NCI-H1694 treated with DMSO at 0.1 percent for 48 hours (cell line): Measurements from ENCODE around the gene ATP10B.

ENCODE experiments used
- DNase-seq: peaks from one replicate; lab custom pipeline; 2025; lab: John Stamatoyannopoulos, UW

Gene ATP10B

DNA sequence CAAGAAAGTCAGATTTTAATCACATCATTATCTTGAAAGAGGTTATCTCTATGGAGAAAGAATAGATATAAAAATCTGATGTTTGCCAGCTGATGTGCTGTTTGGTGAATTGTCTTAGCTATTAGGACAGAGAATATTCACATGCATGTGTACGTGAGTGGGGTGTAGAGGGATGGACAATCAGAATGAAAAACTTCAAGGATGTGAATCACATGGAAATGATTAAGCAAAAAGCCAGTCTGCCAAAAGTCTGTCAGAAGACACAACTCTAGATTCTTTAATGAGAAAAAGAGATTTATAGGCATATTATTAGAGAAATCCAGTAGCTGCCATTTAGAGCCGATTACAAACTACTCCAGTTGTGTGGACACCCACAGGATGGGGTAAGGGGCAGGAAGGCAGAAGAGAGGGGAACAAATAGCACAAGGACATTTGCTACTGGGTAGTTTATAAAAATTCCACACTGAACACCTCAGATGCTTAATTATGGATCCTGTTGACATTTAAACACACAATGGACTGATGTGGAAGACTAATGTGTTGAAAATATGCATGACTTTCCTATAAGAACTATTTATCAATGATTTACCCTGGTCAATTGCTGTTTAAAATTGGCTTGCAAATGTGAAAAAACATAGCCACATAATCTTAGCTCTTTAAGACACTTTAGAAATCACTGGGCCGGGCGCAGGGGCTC lies 302.9 kb downstream of the ATP10B start:
- no peak for DNase-seq

DNA sequence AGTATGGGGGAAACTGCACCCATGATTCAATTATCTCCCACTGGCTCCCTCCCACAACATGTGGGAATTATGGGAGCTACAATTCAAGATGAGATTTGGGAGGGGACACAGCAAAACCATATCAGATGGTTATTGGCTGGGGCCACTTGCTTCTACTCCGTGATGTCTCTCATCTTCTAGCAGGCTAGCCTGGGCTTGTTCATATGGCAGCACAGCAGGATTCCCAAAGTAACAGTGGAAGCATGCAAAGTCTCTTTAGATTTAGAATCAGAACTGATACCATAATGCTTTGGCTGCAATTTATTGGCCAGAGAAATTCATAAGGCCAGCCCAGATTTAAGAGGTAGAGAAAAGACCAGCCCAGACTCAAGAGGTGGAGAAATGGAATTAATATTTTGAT lies 304.1 kb downstream of the ATP10B start:
- DNase-seq = no peak

GRCh38 chr5:160547061-160547460 lies 304.9 kb downstream of the ATP10B start:
- DNase-seq = no peak

DNA sequence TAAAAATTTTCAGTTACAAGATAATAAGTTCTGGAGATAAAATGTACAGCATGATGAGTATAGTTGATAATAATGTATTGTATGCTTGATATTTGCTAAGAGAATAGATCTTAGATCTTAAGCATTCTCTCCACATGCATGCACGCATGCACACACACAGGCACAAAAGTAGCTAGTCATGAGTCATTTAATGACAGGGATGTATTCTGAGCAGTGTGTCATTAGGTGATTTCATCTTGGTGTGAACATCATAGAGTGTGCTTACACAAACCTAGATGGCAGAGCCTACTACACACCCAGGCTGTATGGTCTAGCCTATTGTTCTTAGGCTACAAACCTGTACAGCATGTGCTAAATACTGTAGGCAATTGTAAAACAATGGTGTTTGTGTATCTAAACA lies 306.2 kb downstream of the ATP10B start:
- DNase-seq = no peak

DNA sequence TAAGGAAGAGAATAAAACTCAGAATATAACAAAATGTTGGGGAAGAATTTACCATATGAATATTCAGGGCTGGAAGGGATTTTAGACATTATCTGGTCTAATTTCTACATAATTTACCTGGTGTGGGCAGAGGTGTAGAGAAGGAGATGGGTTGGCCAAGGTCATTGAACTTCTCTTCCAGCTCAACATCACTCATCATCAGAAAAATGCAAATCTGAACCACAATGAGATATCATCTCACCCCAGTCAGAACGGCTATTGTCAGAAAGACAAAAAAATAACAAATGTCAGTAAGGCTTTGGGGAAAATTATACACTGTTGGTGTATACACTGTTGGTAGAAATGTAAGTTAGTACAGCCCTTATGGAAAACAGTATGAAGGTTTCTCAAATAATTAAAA lies 308.6 kb downstream of the ATP10B start:
- DNase-seq = no peak

- DNase-seq = no peak
Observed at GRCh38 chr5:160542840-160543239, 309.2 kb downstream of the ATP10B start.

DNA sequence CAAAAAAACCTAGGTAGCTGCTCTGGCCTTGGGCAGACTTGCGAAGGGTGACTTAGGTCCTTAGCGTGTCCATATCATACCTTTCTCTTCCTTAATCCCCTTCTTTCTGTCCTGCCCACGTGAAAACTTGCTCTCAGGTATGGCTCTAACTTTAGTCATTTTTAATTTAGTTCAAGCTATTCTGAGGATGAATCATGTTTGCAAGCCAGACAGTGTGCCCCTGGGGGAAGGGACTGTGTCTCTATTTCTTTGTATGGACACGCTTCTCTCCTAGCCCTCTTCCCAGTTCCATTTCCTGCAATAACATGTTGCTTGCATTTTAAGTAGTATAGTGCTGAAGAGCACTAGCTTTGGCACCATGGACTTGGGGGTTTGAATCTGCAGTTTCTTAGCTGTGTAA lies 309.7 kb downstream of the ATP10B start:
- DNase-seq = no peak

- DNase-seq = no peak
Observed at GRCh38 chr5:160539431-160539830, 312.6 kb downstream of the ATP10B start.

DNA sequence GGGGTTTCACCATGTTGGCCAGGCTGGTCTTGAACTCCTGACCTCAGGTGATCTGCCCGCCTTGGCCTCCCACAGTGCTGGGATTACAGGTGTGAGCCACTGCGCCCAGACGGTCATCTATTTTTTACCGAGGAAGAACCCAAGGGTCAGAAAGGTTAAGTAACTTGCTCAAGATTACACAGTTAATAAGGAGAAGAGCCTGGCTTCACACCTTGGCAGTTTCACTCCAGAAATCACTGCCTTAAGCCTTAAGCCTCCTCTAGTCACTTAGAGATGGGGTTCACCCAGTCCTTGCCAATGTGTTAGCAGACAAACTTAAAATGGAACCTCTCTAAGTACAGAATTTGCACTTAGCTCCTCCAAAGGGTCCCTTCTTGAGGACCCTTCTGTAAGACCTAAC lies 314.1 kb downstream of the ATP10B start:
- DNase-seq = no peak

DNA sequence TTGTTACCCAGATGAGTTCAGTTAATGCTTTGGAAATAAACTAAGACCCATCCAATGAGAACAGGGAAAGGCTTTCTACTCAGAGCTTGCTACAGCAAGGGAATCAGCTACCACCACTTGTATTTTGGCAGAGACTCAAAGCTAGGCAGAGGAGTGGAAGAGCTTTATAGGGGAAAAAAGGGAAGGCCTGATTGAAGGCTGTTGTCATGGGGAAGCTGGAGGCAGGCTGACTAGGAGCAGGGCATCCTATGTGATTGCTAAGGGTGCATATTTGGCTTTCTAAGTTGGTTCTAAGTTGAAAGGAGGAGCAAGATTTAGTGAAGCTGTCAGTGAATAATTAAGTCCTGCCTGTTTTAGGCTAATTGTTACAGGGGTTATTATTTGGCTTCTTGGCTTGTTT lies 314.9 kb downstream of the ATP10B start:
- no peak for DNase-seq

DNA sequence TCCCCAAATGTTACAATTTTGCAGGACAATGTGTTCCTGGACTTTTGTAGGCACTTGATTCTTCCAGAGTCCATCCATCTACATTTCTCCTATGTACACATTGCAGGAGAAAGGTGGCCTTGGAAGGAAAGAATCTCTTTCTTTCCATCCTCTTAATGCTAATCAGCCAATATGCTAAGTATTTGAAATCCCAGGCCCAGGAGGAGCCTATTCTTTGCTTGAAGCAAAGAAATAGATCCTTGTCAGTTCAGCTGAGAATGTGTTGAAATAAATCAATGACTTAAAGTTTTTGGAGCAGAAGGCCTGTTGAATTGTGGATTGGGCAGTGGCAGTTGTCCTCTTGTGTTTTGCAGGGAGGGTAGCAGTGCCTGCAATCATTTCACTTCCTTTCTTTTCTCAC lies 317.1 kb downstream of the ATP10B start:
- DNase-seq = no peak

GRCh38 chr5:160534125-160534524 lies 317.9 kb downstream of the ATP10B start:
- DNase-seq = no peak

DNA sequence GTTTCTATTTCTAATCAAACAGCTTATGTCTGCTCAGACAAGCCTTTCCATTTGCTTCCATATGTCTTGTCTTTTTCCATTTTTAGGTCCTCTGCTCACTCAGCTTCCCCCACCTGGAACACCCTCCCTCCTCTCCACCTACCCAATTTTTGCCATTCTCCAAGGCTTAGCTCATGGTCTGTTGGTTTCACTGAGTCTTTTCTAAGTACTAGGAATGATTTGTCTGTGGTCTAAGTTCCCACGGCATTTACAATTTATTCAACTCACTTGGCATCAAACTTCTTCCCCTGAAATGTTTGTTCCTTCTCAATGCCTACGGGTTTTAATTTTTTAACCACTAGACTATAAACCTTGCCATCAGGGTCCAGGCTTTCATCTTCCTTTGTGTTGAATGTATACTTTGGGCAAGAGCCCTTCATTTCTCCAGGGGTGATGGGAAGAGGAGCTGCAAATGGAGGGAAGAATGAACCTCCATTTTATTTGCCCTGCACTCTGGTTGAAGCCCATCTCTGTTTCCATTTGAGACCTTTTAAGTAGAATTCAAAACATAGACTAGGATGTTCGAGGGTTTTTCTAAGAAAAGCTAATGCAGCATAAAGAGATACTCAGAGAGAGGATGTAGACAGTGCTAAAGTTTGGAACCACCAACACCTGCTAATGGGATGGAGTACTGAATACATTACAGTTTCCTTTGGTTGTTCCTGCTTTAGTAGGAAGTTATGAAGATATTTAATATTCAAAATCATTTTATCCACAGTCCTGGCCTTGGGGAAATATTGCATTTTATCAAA lies 326.3 kb downstream of the ATP10B start:
- DNase-seq = no peak

DNA sequence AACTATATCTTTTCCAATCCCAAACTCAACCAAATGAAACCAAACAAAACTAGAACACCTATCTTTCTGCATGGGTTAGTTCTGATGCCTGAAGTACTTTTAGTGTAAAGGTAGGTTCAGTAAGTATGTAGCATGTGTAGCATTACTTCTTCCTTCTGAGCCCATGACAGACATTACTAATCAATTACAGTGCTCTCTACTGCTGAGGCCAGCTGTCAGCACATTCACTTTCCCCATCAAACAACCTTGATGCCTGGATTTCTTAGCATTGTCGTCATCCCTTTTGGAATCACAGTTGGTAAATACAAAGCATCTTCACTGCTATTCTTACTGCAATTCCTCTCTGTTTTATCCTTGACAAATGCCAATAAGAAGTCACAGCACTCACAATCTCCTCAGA lies 327.2 kb downstream of the ATP10B start:
- DNase-seq = no peak

DNA sequence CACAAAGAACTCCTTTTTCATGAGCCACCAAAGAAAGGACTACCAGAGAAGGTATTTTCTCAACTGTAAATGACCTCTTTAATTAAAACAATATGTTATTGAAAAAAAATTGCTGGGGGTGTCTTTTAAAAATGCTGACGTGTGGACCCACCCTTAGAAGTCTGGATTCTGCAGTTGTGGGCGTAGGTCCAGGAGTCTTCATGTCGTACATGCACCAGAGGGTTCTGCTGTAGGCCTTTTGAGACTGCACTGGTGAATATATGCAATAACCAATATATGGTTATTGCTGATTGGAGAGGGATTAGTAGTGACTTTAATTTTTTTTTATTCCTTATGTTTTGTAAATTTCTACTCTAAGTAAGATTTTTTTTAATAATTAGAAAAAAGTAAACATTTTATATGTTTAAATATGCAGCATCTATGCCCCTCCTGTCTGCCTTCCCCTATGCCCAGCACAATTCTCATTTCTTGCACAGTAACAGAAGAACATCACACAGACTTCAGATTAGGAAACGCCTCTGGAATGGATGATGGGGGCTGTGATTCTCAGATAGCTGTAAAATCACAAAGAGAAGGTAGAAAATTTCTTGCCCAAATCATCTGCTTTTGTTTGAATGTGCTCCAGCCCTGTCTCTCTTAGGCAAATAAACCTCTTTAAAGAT lies 328.4 kb downstream of the ATP10B start:
- DNase-seq = no peak

DNA sequence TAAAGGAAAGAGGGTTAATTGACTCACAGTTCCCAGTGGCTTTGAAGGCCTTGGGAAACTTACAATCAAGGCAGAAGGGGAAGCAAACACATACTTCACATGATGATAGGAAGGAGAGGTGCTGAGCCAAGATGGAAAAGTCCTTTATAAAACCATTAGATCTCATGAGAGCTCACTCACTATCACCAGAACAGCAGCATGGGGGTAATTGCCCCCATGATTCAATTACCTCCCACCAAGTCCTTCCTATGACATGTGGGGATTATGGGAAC lies 330.7 kb downstream of the ATP10B start:
- no peak for DNase-seq

DNA sequence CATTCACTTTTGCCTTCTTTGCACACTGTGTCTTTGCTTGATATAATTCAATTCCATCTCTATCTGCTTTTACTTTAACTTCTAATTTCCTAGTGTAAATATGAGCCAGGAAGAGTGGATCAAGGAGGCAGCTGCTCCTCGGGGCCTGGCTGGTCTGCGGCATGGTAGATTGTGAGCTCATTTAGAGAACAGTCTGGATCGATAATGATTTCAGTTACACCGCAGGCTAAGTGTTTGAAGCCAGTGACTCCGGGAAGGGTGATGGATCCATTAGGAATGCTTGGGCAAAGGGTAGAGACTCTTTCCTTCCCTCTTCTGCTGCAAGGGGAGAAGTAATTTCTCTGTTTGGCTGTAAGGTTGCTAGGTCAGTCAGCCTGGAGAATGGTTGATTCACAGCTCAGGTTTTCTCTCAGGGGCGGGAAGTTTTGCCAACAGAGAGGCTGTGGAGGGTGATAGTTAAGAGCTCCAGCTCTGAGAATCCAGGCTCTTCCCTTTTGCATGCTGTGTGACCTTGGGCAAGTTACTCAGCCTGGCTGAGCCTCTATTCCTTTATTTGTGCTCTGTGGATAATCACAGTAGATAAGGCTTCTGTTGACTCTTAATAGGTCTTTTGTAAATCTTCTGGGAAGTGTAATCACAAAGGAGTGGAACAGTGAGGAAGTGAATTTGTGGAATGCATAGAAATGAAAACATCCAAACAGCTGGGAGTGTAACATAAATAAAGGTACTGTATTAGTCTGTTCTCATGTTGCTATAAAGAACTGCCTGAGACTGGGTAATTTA lies 331.2 kb downstream of the ATP10B start:
- DNase-seq = no peak

DNA sequence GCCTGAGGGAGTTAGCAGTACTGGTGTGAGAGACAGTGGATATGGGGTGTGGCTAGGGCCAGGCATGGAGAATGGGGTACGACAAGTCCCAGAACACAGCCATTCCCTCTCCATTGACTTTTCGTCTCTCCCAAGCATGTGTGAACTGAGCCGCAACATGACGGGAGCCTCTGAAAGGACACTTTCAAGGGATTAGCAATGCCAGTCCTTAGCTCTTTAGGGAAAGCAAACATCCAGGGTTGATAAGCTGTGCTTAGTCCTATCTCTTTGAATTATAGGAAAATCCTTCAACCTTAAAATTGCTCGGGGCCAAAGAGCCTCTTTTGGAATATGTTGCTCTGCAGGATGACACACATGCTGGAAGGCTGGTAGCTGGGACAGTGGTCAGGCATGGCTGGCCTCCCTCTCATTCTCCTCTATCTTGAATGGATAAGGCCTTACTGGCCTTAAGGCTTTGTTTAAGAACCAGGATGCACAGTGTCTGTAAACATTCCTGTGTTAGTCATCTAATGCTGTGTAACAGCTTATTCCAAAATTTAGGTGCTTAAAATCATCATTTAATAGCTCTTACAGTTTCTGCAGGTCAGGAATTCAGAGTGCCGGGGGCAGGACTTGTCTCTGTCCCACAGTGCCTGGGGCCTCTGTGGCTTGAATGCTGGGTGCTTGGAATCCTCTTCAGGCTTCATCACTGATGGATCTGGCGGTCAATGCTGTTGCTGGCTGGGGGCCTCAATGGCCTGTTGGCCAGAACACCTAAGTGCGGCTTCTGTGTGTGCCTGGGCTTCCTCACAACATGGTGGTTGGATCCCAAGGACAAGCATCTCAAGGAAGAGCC lies 335.1 kb downstream of the ATP10B start:
- no peak for DNase-seq

- DNase-seq = no peak
Observed at GRCh38 chr5:160514866-160515265, 337.1 kb downstream of the ATP10B start.

GRCh38 chr5:160514191-160514590 lies 337.8 kb downstream of the ATP10B start:
- no peak for DNase-seq

DNA sequence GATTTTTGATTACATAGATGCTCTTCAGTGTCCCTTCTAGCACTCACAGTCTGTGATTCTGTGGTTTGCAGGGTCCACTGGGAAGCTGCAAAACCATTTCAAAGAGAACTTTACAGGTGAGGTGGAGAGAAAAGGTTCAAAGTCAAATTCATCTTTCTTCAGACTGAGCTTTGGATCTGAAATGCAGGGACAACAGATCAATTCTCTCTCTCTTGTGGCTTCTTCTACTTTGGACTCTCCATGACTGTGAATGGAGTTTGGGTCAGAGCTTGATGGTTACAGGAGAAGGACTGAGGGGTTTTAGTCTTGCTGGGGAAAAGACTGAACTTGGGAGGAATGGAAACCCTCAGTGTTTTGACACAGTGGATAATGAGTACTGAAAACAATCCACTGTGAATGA lies 338.5 kb downstream of the ATP10B start:
- DNase-seq = no peak
